Endodermal cell (in vitro differentiated cells): ENCODE measurements around the gene FAM98C. TPM values are rescaled to one million over a fixed set of nuclear protein-coding genes. Genes with fewer than 3 reads are reported as not detected.
"Not testable (repeated sequence)": the region's sequence is repeated elsewhere in the genome, so short reads cannot be mapped to it uniquely, and the experiment has no call there.

ENCODE experiments used
- DNase-seq: peaks from one replicate; pipeline ENCODE4 v3.0.0-alpha.2; 2017
- H3K27ac ChIP-seq: 2 replicates; pipeline ENCODE4 v1.5.1; 2013; ENCODE audit warnings: mild to moderate bottlenecking, low read depth, low read length, moderate library complexity
- H3K27me3 ChIP-seq: 2 replicates; pipeline ENCODE4 v1.6.1; 2013; ENCODE audit warnings: mild to moderate bottlenecking, low read length, moderate library complexity; ENCODE audit not compliant: insufficient read depth, control insufficient read depth, poor library complexity, severe bottlenecking
- H3K36me3 ChIP-seq: 2 replicates; pipeline ENCODE4 v1.7.0; 2013; ENCODE audit warnings: mild to moderate bottlenecking, low read length, moderate library complexity; ENCODE audit not compliant: control insufficient read depth, insufficient read depth
- H3K4me1 ChIP-seq: one replicate; pipeline ENCODE4 v1.7.0; 2013; ENCODE audit warnings: low read length; ENCODE audit not compliant: control insufficient read depth, insufficient read depth
- H3K4me3 ChIP-seq: 2 replicates; pipeline ENCODE4 v1.5.1; 2013; ENCODE audit warnings: mild to moderate bottlenecking, low read length, moderate library complexity
- H3K9ac ChIP-seq: 2 replicates; pipeline ENCODE4 v1.6.1; 2013; ENCODE audit warnings: mild to moderate bottlenecking, low read length, moderate library complexity; ENCODE audit not compliant: poor library complexity, severe bottlenecking; ENCODE audit errors: extremely low read depth
- H3K9me3 ChIP-seq: 2 replicates; pipeline ENCODE4 v1.6.1; 2013; ENCODE audit warnings: mild to moderate bottlenecking, low read length, moderate library complexity; ENCODE audit not compliant: control insufficient read depth
- H3K27ac Mint-ChIP-seq: 2 replicates; pipeline ENCODE4 v1.8.0; 2020; ENCODE audit warnings: mixed read lengths
- H3K27me3 Mint-ChIP-seq: 2 replicates; pipeline ENCODE4 v1.8.0; 2021; ENCODE audit warnings: mild to moderate bottlenecking, mixed read lengths; ENCODE audit not compliant: insufficient read depth
- H3K36me3 Mint-ChIP-seq: 2 replicates; pipeline ENCODE4 v1.8.0; 2020; ENCODE audit warnings: low read depth, mixed read lengths
- H3K4me1 Mint-ChIP-seq: 2 replicates; pipeline ENCODE4 v1.8.0; 2020; ENCODE audit warnings: mixed read lengths
- H3K4me3 Mint-ChIP-seq: 2 replicates; pipeline ENCODE4 v1.8.0; 2020; ENCODE audit warnings: mild to moderate bottlenecking, moderate library complexity, mixed read lengths
- H3K9me3 Mint-ChIP-seq: 2 replicates; pipeline ENCODE4 v1.8.0; 2020; ENCODE audit warnings: mild to moderate bottlenecking, mixed read lengths
- WGBS, 2 experiments: methylation state at CpG; one replicate each; pipeline versions ENCODE4 v1.1.5 to v1.1.7; 2013; ENCODE audit warnings: missing lambda C conversion rate in 2 of 2, mixed read lengths in 1 of 2; ENCODE audit not compliant: insufficient coverage in 1 of 2, insufficient read length in 1 of 2; 5-methylcytosine and 5-hydroxymethylcytosine counted together
- total RNA-seq, 2 donors: library from RNA; stranded (reverse); fragmentation: NEBNext Ultra II Directional in 1 of 2; extraction: Animal tissue kit (Norgen Biotek cat#: 25700) in 1 of 2; gene quantifications; 2 replicates in 1 of 2; 3 replicates in 1 of 2; pipeline ENCODE4 v1.2.1, GENCODE V29; 2021
- TF ChIP-seq, protein P1 (sequence below): fragments of 200-600 bp; sonication (generic); conservative IDR thresholded peaks from 2 replicates; pipeline ENCODE4 v1.5.0; 2021; ENCODE audit warnings: antibody characterized with exemption, mild to moderate bottlenecking

The FAM98C gene
- total RNA-seq, 2 donors from 2014 or later, result 8.6 to 13.7 TPM

DNA sequence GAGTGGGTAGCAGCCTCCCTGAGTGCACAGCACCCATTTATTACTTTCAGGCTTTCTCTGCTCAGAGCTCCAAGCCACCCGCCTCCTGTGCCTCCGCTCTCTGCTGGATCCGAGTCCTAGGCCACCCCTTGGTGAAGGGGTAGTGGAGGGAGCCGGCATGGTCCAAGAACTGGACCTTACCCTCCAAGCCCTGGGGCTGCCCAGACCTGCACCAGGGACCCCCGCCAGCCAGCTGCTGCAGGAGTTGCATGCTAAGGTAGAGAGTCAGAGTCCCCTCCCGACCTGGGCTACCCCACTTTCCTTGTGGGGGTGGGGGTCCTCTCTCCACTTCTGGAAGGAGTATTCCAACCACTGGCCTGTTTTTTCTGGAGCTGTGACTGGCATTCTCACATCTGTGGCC, 2.0 kb downstream of the FAM98C start:
- no peak overlapping the region for H3K4me3 ChIP-seq
- Mint-ChIP-seq H3K9me3 (no peaks in the 10 kb centered on the region), H3K4me1 (peaks cover 1% of the 10 kb centered on the region), H3K4me3 (peak overlapping the region; percentile 61), H3K27me3 (peaks cover 28% of the 10 kb centered on the region), H3K36me3 (peaks cover 11% of the 10 kb centered on the region), H3K27ac (no peak overlapping the region)
- H3K27ac ChIP-seq, result no peak overlapping the region
- H3K27me3 ChIP-seq, result peaks cover 8% of the 10 kb centered on the region
- TF ChIP-seq, protein P1, sequence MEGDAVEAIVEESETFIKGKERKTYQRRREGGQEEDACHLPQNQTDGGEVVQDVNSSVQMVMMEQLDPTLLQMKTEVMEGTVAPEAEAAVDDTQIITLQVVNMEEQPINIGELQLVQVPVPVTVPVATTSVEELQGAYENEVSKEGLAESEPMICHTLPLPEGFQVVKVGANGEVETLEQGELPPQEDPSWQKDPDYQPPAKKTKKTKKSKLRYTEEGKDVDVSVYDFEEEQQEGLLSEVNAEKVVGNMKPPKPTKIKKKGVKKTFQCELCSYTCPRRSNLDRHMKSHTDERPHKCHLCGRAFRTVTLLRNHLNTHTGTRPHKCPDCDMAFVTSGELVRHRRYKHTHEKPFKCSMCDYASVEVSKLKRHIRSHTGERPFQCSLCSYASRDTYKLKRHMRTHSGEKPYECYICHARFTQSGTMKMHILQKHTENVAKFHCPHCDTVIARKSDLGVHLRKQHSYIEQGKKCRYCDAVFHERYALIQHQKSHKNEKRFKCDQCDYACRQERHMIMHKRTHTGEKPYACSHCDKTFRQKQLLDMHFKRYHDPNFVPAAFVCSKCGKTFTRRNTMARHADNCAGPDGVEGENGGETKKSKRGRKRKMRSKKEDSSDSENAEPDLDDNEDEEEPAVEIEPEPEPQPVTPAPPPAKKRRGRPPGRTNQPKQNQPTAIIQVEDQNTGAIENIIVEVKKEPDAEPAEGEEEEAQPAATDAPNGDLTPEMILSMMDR, result no peak
- H3K36me3 ChIP-seq, result no peaks in the 10 kb centered on the region
- H3K9me3 ChIP-seq, result no peaks in the 10 kb centered on the region
- H3K4me1 ChIP-seq, result no peaks in the 10 kb centered on the region
- 91 to 100% methylated on average over 2 to 6 of the region's 6 CpGs for WGBS, 2 experiments
- DNase-seq, result no peak
- no peak overlapping the region for H3K9ac ChIP-seq

GRCh38 chr19:38405276-38405675, 2.4 kb downstream of the FAM98C start:
- H3K36me3 Mint-ChIP-seq, result peaks cover 11% of the 10 kb centered on the region

DNA sequence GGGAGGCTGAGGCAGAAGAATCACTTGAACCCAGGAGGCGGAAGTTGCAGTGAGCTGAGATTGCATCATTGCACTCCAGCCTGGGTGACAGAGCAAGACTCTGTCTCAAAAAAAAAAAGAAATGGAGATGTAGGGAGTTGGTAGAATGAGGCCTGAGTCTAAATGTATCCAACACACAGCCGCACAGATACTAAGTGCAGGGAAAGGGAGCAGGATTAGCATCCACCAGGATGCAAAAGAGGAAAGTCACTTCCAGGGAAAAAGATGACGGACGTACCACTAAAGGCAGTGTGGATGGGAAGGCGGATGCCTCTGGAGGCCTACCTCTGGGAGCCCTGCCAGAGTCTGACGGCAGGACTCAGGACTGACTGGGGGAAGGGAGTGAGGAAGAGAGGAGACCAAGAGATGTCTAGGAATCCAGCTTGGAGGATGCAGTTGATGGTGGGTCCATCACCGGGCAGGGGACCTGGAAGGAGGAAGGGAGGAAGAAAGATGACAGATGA, 6.8 kb downstream of the FAM98C start:
- H3K36me3 ChIP-seq, result no peaks in the 10 kb centered on the region
- H3K27me3 ChIP-seq, result peaks cover 20% of the 10 kb centered on the region
- Mint-ChIP-seq H3K27ac (no peak overlapping the region), H3K36me3 (peaks cover 11% of the 10 kb centered on the region), H3K4me3 (no peak overlapping the region), H3K9me3 (no peaks in the 10 kb centered on the region), H3K4me1 (no peaks in the 10 kb centered on the region), H3K27me3 (peaks cover 32% of the 10 kb centered on the region)
- WGBS, 2 experiments, result 79 to 93% methylated on average over 7 of the region's 7 CpGs
- no peak overlapping the region for H3K27ac ChIP-seq
- H3K9ac ChIP-seq, result no peak overlapping the region
- H3K4me3 ChIP-seq, result no peak overlapping the region
- no peaks in the 10 kb centered on the region for H3K4me1 ChIP-seq
- no peak for DNase-seq
- no peaks in the 10 kb centered on the region for H3K9me3 ChIP-seq
- TF ChIP-seq, protein P1, result no peak

More at GRCh38 chr19:38405276-38405675, 2.4 kb downstream of the FAM98C start:
- DNase-seq, result no peak
- Histone ChIP-seq H3K4me1 (no peaks in the 10 kb centered on the region), H3K27me3 (peaks cover 5% of the 10 kb centered on the region), H3K36me3 (no peaks in the 10 kb centered on the region), H3K9me3 (no peaks in the 10 kb centered on the region), H3K9ac (no peak overlapping the region), H3K27ac (no peak overlapping the region), H3K4me3 (no peak overlapping the region)
- TF ChIP-seq, protein P1, result no peak
- Mint-ChIP-seq H3K4me3 (no peak overlapping the region), H3K4me1 (peaks cover 1% of the 10 kb centered on the region), H3K9me3 (no peaks in the 10 kb centered on the region), H3K27ac (no peak overlapping the region), H3K27me3 (peaks cover 27% of the 10 kb centered on the region)
- whole genome bisulfite sequencing, 2 experiments, result 92 to 96% methylated on average over 7 to 8 of the region's 8 CpGs

- 89 to 98% methylated on average over 5 to 6 of the region's 6 CpGs for WGBS, 2 experiments
- H3K9me3 Mint-ChIP-seq, H3K4me1 ChIP-seq, H3K9me3 ChIP-seq, H3K36me3 Mint-ChIP-seq, H3K9ac ChIP-seq, H3K27ac Mint-ChIP-seq, H3K4me3 ChIP-seq, H3K4me1 Mint-ChIP-seq, H3K27ac ChIP-seq, H3K4me3 Mint-ChIP-seq, DNase-seq, H3K36me3 ChIP-seq: not testable (repeated sequence)
- H3K27me3 ChIP-seq, result peaks cover 24% of the 10 kb centered on the region
- peaks cover 33% of the 10 kb centered on the region for H3K27me3 Mint-ChIP-seq
Measured at GRCh38 chr19:38410407-38410806, 7.5 kb downstream of the FAM98C start.
